SHP77 (cell line): ENCODE results near the gene POLR1G.
A peak's percentile ranks its signal among the peaks of the same experiment; 100 is the strongest.
"Not testable (repeated sequence)": the region's sequence is repeated elsewhere in the genome, so short reads cannot be mapped to it uniquely, and the experiment has no call there.

Experiments used
- DNase-seq, 2 experiments: peaks; one replicate each; lab custom pipeline; 2025; lab: John Stamatoyannopoulos, UW

The POLR1G gene

DNA sequence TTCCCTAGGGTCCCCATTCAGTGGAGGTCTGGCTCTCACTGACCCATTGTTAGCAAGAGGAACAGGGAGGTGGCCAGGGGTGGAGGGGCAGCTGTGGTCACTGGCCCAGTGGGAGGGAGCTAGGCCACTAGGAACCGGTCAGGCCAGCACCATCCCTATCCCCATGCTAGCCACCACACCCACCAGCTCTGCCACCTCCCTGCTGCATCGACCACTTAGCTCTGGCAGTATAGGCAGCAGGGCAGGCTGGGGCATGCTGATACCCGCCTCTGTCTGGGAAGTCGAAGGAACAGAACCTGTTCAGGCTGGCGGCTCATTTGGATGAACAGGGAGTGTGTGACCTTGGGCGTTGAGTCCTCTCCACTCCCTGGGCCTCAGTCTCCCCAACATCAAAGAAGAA, 6.3 kb upstream of the POLR1G start:
- DNase-seq, result no peak

DNA sequence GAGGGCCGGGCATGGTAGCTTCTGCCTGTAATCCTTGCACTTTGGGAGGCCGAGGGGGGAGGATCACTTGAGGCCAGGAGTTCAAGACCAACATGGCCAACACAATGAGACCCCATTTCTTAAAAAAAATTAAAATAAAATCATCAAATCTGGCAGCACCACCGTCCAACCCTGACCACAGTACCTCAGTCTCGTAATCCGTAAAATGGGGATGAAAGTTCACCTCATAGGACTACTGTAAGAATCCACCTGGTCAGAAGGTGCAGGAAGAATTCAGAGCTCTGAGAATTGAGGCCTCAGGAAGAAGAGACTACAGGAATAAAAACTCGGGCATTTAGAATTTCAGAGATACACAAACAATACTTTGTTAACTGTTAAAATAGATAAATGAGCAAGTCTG, 4.6 kb upstream of the POLR1G start:
- DNase-seq, result no peak

DNA sequence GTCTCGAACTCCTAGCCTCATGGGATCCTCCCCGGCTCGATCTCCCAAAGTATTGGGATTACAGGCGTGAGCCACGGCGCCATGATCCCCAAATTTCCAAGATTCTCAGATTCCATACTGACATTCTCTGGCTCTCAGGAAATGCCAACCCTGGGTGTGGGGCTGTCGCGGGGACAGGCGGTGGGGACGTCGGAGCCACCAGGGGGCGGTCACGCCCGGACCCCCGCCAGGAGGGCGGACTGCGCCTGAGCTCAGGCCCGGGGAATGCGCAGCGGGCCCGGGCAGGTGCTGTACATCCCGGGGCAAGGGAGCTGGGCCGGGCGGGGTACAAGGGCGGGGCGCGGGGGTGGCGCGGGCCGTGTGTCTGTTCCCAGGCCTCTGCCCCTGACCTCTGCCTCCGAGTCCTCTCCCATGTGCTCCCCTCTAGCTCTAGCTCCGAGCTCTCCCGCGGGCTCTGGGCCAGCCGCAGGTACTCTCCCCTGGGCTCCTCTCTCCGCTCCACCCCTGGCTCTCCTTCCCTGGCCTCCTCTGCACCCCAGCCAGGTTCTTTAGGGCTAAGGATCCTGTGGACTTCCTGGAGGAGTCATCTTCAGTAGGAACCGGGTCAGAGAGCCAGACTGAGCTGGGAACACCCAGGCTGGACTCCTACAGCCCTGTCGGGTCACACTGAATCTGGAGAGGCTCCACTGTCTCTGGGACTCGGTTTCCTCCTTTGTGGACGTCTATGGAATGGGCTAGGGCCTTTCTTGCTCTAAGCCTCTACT, 4.0 kb upstream of the POLR1G start:
- DNase-seq, result no peak

DNA sequence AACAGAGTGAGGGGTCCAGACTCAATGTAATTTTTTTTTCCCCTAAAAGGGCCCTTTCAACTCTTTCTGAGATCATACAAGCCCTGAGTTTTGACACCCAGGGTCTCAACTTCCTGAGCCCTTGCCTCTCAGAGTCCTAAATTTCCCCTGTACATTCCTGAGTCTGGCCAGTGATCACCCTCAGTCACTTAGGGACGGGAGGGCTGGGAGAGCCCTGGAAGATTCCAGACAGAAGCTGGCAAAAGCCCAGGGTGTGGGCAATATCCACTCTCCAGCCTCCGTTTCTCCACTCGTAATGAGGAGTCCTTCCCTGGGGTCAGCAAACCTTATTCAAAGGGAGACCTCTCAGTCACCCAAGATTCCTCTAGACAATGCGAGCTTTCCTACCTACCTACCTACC, 3.2 kb upstream of the POLR1G start:
- no peak for DNase-seq

- peak; percentile 12 to 55 for DNase-seq
Observed at GRCh38 chr19:45403781-45404556, 2.5 kb upstream of the POLR1G start.

DNA sequence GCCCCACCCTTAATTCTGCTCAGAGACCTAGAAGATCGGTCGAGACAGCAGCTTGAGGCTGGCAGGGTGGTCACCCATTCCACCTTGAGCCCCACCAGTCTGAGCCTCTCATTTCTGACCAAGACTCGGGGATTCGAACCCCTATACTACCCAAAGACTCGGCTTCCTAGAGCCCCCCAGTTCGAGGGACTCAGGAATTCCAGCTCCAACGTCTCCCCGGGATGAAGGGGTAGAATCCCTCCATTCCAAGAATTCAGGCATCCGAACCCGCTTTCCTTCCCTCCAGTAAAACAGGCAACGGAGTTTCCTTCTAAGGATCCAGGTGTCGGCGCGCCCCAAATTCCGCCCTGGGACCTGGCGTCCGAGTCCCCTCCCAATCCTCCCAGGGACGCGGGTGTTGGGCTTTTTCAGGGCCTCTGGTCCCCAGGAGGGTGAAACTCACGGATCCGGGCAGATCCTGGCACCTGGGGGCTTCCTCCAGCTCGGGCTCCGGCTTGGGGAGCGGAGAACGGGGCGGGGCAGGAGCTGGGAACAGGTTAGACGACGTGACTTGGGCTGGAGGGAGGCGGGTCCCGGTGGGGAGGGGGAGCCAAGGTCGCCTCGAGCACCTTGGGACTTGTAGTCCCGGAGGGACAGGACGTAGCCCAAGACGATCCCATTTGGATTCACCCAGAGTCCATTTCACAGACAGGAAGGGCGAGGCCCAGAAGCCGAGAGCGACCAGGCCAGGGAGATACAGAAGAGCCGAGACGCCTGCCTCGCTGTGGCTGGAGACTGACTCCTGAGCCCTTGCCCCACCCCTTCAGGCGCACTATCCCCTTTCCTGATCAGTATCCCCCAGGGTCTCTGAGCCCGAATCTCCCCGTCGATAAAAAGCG, 1.6 kb upstream of the POLR1G start, which contains the start of gene PPP1R13L:
Gene PPP1R13L, minus strand, starts transcription at position 513 of the 878 bp plus-strand sequence. CDS start 6,751 bp downstream, outside the sequence.
- peak; percentile 30 to 65 for DNase-seq

GRCh38 chr19:45405435-45406225, 814 bp upstream of the POLR1G start:
- DNase-seq, result peak; percentile 77 to 83

DNA sequence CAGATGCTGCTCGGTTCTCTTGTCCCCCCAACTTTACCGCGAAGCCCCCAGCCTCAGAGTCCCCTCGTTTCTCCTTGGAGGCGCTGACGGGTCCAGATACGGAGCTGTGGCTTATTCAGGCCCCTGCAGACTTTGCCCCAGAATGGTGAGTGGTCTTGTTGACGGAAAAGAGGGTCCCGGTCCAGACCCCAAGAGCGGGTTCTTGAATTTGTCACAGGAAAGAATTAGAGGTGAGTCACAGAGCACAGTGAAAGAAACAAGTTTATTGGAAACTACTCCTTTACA, 589 bp downstream of the POLR1G start:
- DNase-seq, result no peak

DNA sequence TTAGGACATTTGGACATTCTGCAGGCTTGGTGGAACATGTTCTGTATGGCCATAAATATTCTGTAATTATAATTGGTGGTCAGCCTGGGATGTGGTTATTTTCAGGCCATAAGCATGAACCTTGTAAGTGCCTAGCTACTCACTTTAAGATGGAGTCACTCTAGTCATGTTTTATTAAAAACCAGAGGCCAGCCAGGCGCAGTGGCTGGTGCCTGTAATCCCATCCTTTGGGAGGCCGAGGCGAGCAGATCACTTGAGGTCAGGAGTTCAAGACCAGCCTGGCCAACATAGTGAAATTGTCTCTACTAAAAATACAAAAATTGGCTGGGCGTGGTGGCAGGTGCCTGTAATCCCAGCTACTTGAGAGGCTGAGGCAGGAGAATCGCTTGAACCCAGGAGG, 1.1 kb downstream of the POLR1G start:
- DNase-seq, result not testable (repeated sequence)

DNA sequence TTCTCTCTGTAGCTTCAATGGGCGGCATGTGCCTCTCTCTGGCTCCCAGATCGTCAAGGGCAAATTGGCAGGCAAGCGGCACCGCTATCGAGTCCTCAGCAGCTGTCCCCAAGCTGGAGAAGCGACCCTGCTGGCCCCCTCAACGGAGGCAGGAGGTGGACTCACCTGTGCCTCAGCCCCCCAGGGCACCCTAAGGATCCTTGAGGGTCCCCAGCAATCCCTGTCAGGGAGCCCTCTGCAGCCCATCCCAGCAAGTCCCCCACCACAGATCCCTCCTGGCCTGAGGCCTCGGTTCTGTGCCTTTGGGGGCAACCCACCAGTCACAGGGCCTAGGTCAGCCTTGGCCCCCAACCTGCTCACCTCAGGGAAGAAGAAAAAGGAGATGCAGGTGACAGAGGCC, 1.7 kb downstream of the POLR1G start:
- DNase-seq, result no peak

- DNase-seq, result no peak
Observed at GRCh38 chr19:45408830-45409556, 2.5 kb downstream of the POLR1G start.

DNA sequence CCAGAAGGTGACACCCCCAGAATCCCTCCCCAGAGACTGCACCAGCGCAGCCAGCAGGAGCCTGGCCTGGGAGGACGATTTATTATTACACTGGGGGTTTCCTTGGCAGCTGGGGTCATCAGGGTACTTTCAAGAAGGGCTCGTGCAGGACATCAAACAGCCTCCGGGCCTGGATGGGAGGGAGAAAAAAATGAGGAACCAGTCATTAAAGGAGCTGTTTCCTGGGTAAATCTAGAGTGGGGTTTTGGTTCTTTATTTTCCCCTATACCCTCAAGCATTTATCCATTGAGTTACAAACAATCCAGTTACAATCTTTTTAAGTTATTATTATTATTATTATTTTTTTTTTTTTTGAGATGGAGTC, 3.1 kb downstream of the POLR1G start:
- no peak for DNase-seq

DNA sequence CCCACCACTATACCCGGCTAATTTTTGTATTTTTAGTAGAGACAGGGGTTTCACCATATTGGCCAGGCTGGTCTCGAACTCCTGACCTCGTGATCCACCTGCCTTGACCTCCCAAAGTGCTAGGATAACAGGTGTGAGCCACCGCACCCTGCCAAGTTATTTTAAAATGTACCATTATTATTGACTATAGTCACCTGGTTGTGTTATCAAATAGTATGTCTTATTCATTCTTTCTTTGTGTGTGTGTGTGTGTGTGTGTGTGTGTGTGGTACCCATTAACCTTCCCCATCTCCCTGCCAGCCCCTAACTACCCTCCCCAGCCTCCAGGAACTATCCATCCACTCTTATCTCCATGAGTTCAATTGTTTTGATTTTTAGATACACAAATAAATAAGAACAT, 3.9 kb downstream of the POLR1G start:
- DNase-seq, result not testable (repeated sequence)

DNA sequence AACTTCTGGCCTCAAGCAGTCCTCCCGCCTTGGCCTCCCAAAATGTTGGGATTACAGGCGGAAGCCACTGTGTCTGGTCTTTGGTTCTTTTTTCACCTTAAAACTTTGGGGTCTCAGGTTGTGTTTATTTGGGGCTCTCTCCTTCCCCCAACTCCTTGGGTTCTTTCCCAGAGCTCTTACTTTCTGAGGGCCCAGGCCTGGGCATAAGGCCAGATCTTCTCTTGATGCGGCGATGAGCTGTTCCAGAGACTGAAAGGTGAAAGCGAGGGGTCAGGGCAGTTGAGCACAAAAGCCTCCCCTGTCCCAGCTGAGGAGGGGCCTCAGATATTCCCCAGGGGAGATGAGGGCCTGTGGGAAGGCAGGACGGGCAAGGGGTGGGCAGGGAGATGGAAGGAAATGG, 7.1 kb downstream of the POLR1G start:
- no peak for DNase-seq

DNA sequence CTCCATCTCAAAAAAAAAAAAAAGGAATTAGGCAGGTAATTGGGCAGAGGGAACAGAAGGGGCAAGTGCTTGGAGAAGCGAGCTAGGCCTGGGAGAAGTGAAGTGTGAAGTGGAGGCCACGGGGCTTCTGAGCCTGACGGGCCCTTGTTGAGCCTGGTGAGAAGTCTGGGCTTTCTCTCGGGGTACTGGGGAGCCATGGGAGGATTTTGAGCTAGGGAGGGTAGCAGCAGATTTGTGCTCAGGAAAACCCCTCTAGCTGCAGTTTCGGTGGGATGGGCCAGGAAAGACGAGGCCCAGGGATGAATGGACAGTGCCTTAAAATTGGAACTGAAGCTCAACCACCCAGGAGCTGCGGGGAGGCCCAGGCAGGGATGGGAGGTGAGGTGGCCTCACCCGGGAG, 8.0 kb downstream of the POLR1G start:
- DNase-seq, result no peak

GRCh38 chr19:45417151-45417550, 10.7 kb downstream of the POLR1G start:
- no peak for DNase-seq

GRCh38 chr19:45418802-45419201, 12.4 kb downstream of the POLR1G start:
- no peak for DNase-seq

GRCh38 chr19:45419396-45419795, 13.0 kb downstream of the POLR1G start:
- no peak for DNase-seq

- no peak for DNase-seq
Observed at GRCh38 chr19:45419895-45420294, 13.5 kb downstream of the POLR1G start.

DNA sequence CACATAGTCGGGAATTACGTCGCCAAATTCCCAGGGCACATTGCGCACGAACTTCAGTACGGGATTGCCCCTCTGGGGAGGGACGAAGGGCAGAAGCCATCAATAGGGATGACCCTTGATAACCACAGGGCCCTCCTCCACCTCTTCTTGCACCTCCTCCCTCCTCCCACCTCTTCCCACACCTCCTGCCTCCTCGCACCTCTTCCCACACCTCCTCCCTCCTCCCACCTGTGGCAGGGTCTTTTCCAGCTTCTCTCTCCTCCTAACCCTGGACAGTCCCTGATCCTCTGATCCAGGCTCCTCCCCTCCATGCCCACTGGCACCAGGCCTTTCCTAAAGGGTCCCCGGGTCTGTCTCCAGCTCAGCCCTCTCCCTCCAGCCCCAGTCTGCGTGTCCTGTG, 13.9 kb downstream of the POLR1G start:
- no peak for DNase-seq

GRCh38 chr19:45420871-45421270, 14.4 kb downstream of the POLR1G start:
- DNase-seq, result no peak
